Amygdala (tissue), 56 donors: Measurements from ENCODE around the gene INCA1.

ENCODE experiments used
- DNase-seq, 56 donors: peaks; one replicate each; lab custom pipeline; 2025; lab: John Stamatoyannopoulos, UW

INCA1 gene

DNA sequence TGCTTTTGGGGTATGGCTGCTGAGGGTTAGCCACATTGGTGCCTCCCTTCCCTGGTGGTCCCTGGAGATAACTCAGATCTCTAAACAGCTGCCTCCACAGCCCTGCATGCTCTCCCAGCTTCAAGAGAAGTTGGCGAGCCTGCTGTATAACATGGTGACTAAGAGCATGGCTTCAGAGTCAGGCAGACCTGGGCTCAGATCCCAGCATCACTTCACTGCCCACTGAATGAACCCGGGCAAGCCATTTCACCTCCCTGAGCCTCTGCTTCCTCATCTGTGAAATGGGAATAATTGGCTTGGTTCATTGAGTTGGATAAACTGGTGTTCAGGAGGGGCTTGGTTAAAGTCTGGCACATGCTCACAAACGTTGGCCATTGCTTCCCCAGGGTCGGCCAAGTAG, 17.0 kb upstream of the INCA1 start:
- DNase-seq, result no peak

DNA sequence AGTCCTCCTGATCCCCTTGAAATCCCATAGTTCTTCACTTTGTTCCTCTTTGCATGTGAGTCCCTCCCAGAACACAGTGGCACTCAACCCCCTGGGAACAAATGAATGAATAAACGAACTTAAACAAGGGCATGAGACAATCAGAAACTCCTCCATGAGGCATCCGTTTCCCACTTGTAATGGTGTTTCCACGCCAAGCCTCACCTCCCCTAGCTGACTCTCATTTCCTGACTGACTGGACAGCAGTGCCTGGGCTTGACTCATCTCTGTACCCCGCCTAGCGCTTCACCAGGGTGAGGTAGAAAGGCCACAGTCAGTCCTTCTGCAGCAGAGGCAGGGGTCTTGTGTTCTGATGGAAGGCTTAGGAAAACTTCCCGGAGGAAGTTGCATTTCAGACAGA, 14.6 kb upstream of the INCA1 start:
- DNase-seq, result no peak

DNA sequence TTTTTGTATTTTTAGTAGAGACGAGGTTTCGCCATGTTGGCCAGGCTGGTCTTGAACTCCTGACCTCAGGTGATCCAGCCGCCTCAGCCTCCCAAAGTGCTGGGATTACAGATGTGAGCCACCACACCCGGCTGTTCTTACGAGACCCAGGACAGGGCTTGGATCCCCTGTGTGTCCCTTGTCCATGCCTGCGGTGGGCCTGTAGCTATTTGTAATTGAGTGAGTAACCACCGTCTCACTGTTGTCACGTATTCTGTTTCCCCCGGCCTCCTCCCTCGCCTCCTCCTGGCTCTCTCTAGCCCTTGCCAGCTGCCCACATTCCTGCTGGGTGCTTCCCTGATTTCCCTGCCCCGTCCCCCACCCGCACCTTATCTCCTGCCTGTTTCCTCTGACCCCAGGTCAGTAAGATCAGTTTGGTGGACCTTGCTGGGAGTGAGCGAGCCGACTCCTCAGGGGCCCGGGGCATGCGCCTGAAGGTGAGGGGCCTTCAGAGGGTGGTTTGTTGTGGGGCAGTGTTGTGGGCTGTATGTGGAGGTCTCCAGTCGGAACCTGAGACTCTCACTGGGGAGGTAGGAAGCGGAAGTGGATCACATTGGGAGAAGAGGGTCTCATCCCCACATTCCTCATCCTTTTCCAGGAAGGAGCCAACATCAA, 6.0 kb upstream of the INCA1 start:
- no peak for DNase-seq

- DNase-seq, result no peak
These were observed 4.9 kb upstream of the INCA1 start for GRCh38 chr17:5002121-5002788.

- peak in 3 of 56 donors; percentile 12 to 15 (median 14) for DNase-seq
These were observed 2.9 kb upstream of the INCA1 start for GRCh38 chr17:5000237-5000639.

GRCh38 chr17:4999430-5000093, 2.2 kb upstream of the INCA1 start:
- DNase-seq, result no peak

DNA sequence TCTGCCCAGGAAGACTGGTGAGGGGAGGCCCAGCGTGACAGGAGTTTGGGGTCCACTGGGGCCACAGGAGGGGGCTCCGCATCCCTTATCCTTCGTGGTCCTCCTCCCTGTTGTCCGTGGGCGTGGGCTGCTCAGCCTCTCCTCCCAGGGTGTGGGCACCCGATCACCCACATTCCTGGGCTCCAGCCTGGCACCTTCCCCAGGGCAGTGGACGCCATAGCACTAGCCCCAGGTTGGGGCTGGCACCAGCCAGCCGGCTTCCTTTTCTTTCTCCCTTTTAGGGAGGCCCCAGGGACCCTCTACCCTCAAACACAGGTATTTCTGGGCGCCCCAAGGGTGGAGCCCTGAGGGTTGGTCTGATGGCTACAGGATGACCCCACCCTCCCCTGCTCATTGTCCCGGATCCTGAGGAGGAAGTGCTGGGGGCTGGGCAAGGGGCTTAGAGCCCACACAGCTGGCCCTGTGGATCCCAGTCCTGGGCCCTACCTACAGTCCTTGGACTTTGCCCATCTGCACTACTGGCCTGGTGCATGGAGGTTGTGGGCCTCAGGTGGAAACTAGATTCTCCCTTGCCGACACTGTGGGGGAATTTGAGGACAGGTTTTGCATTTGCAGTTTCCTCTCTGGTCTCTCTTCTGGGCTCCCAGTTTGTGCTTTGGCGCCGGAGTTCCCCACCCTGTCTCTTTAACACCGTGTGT, 1.6 kb upstream of the INCA1 start:
- no peak for DNase-seq

DNA sequence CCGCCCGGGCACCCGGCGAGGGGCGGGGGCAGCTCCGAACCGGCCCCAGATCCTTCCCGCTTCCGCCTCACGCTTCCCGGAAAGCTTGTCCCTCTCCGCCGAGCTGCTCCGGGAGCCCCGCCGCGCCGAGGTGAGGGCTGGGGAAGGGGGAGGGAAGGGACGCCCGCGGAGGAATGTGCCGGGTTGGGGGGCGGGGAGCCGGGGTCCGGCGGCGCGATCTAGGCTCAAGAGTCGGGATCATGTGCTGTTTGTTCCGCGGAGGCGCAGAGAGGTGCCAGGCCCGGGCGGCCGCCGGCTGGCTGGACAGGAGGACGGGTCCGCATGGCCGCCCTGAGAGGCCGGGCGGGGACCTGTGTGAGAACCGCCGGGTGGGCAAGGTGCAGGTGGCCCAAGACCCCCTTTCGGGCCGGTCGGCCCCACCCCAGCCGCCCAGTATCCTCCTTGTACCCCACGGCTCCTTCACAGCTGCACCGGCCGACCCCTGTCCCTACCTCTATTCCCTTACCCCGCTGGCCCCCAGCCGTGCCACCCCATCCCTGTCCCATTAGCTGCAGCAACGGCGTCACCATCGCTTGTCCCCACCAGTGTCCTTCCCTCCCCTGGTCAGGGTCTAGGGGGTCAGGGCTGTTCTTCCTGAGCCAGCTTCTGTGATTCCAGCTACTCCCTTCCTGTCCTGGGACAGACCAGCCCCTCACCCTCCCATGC, 857 bp upstream of the INCA1 start:
- peak in 10 of 56 donors; percentile 41 to 70 (median 48) for DNase-seq

- DNase-seq, result no peak
These were observed 3.2 kb downstream of the INCA1 start for GRCh38 chr17:4994081-4994595.

DNA sequence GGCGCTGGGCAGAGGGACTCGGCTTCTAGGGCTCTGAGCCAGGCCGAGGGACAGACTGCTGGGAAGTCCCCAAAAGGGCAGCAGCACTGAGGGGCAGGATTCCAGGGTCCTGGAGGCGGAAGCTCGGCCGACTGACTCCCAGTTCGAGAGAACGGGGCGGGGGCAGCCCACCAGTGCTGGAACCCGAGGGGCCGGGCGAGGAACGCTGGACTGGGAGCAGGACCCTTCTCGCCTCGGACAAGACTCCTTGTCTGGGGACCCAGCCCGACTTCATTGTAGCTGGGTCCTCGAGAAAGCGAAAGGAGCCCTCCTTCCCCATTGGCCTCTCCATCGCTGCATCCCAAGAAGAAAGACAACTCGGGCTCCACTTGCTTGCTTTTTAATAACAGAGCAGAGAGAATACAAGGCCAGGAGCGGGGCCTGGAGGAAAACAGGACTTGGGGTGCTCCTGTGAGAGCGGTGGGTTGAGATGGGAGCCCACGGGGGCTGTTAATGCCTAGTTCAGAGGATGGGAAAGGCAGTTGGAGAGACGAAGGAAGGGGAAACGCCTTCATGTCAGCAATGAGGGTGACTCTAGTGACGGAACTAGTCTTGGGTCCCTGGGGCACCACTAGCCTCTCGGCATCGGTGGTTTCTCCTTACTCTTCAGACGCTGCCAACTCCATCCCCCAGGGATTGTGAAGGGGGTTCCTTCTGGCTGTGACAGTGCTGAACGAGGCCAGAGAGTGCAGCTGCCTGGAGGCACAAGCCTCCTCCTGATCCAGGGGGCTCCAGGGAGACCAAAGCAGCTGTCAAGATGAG, 9.4 kb downstream of the INCA1 start:
- DNase-seq, result peak in 4 of 56 donors; percentile 21 to 67 (median 39)

DNA sequence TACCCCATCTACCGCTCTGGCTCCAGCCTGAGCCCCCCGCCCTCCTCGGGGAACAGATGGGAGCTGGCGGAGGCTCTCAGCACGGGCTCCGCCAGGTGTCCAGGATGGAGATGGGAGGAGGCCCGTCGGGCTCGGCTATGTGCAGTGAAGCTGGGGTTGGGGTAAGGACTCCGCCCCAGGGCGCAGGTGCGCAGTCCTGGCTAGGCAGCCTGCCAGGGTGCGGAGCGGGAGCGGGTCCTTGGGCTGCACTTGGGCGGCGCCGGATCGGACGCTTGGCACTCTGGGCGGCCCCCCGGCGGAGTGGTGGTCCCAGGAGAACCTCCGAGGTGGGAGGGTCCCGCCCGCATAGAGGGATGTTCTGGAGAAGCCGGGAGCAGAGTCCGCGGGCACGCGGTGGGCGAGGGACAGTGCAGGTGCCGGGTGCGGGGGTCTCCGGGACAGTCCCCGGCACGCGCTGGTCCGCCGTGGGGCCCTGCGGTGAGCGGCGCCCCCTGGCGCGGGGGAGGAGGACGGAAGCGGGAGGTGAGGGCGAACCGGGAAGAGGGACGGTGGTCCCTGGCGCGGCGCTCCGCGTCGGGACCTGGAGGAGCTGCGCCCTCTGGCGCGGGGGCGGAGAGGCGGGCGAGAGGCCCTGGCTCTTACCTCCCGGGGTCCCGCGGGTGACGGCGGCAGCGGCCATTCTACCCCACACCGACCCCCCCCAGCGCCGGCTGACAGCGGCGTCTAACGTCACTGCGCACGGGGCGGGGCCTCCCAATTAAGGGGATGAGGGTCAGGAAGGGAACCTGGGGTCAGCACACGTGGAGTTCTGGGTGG, 10.2 kb downstream of the INCA1 start, which contains the start of gene CAMTA2:
Gene CAMTA2 (minus strand): TSS at position 725 of the 816 bp plus-strand sequence. CDS start 1,453 bp downstream, outside the sequence.
- DNase-seq, result peak in 55 of 56 donors; percentile 23 to 92 (median 76)

DNA sequence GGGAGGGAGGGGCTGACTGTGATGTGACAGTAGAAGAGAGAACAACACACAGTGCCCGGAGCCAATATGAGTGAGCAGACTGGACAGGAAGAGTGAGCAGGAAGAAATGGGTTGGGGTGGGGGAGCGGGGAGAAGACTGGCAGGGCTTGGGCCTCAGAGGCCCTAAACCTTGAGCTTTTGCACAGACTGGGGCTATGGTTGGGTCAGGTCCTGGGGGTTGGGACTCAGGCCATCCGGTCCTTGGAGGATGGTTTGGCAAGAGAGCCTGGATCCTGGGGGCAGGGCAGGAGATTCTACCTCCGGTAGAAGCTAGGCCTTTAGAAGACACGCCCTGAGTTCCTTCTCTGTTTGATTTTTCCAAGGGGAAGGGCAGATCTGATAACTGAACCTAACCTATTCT, 10.9 kb downstream of the INCA1 start:
- DNase-seq, result no peak

DNA sequence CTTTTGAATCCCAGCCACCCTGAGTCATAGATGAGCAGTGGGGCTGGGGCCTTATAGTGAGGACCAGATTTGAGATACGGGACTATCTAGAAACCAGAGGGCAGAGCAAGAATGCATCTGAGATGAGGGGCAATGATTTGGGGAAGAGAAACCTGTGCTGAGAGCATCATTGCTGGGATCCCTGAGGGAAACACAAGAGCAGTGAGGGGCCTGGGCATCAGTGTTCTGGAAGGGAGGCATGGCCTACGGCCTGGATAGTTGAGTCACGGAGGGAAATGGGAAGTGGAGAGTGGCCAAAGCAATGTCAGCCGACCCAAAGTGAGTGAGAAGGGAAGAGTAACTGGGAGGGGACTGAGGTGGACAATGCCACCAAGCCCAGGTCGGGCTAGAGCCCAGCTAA, 15.0 kb downstream of the INCA1 start:
- no peak for DNase-seq

GRCh38 chr17:4980644-4981216, 16.6 kb downstream of the INCA1 start:
- DNase-seq, result peak in 3 of 56 donors; percentile 3 to 24 (median 24)

- DNase-seq, result peak in 1 of 56 donors; percentile 16
These were observed 18.6 kb downstream of the INCA1 start for GRCh38 chr17:4978726-4979125.

DNA sequence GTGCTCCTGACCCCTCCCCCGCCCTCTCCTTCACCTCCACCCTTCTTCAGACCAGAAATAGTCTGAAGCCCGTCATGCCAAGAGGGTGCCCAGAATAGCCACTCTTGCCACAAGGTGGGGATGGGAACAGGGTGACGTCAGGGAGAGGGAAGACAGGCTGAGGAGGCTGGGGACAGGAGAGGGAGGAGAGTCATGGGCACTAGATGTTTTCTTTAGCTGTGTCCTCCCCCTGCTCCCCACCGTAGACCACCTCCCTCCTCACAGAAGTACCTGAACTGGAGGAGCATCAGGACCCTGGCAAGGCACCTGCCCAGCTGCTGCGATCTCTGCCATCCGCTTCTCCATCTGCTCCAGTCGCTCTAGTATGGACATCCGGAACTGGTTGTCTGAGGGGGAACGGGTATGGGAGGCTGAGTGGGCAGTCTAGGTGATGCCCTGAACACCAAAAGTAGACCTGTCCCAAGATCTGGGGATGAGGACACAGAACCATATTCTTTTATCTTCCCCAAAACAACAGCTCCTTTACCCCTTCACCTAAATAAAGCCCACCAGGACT, 23.1 kb downstream of the INCA1 start:
- no peak for DNase-seq

DNA sequence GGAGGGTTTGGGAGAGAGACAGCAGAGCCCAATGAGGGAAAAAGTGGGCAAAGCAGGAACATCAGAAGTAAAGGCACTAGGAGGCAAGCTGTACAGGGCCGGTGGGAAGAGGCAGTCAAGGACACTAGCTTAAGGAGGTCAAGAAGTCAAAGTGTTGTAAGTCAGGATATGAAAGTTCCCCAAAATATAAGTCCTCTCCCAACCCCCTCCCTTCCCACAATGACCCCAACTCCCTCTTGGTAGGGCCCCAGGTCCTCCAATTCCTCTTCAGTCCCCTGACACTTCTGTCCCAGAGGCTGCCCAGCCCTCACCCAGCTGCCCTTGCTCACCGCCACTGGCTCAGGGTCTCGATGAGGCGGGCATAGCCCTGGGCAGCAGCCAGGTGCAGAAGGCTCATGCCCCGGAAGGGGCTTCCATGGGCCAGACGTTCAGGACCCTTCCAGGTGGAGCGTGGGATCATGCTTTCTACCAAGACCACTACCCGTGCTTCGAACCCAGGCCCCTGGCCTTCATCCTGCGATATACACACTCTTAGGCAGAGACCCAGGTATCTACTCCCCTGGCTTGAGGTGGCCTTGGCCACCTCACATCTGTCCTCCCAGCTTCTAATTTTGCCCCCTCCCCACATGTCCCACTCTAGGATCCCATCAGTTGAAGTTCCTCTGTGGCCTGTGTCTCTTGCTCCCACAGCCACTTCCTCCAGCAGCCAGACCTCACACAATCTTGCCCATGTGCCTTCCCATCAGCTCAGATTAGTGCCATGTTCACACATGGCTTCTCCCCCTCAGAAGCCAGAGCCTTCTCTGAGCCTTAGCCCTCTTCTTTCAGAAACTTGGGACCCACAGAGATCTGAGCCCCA, 23.8 kb downstream of the INCA1 start:
- DNase-seq, result no peak
